HepG2 (cell line): Measurements from ENCODE around the gene SAMD4B. TPM values are rescaled to one million over a fixed set of nuclear protein-coding genes. Genes with fewer than 3 reads are reported as not detected.

Experiments
- BRF2 ChIP-seq: sonication (generic); formaldehyde crosslinking; IDR thresholded peaks from 2 replicates; pipeline ENCODE4 v1.8.1; 2022; ENCODE audit warnings: mild to moderate bottlenecking, missing genetic modification reagents
- ESRRA ChIP-seq: sonication (generic); formaldehyde crosslinking; IDR thresholded peaks from 2 replicates; pipeline ENCODE4 v1.5.1; 2020; ENCODE audit warnings: mild to moderate bottlenecking, low read depth, missing genetic modification reagents
- ETV6 ChIP-seq: sonication (generic); formaldehyde crosslinking; conservative IDR thresholded peaks from 2 replicates; pipeline ENCODE4 v1.4.0; 2020; ENCODE audit warnings: missing genetic modification reagents
- GMEB2 ChIP-seq: IDR thresholded peaks from 2 replicates; pipeline ENCODE4 v1.6.1; 2016; ENCODE audit warnings: missing biosample characterization, missing genetic modification reagents, low read depth
- HCFC1 ChIP-seq: fragments of 150-350 bp; IDR thresholded peaks from 2 replicates; pipeline ENCODE4 v1.6.1; 2014; ENCODE audit warnings: low read depth, low read length
- HDAC2 ChIP-seq: sonication (generic); formaldehyde crosslinking; IDR thresholded peaks from 2 replicates; pipeline ENCODE4 v1.4.0; 2020; ENCODE audit warnings: missing genetic modification reagents
- HDAC6 ChIP-seq: fragments of 200-600 bp; sonication (generic); IDR thresholded peaks from 2 replicates; pipeline ENCODE4 v1.7.0; 2017; ENCODE audit warnings: mild to moderate bottlenecking, antibody characterized with exemption, low read length, low read depth
- HNF4G ChIP-seq, 2 experiments: sonication (generic) in 1 of 2; formaldehyde crosslinking in 1 of 2; IDR thresholded peaks; 2 replicates each; pipeline versions ENCODE4 v1.4.0 to v1.6.1; 2011 to 2020; ENCODE audit warnings: borderline replicate concordance in 2 of 2, low read depth in 2 of 2, mild to moderate bottlenecking in 2 of 2, low read length in 1 of 2, missing genetic modification reagents in 1 of 2, moderate library complexity in 1 of 2
- IRF2 ChIP-seq: IDR thresholded peaks from 2 replicates; pipeline ENCODE4 v1.6.1; 2018; ENCODE audit warnings: missing genetic modification reagents, missing compliant biosample characterization
- ISX ChIP-seq: sonication (generic); formaldehyde crosslinking; conservative IDR thresholded peaks from 2 replicates; pipeline ENCODE4 v1.5.0; 2020; ENCODE audit warnings: missing genetic modification reagents
- MTA1 ChIP-seq: sonication (generic); formaldehyde crosslinking; IDR thresholded peaks from 2 replicates; pipeline ENCODE4 v1.4.0; 2020; ENCODE audit warnings: missing genetic modification reagents, mild to moderate bottlenecking, borderline replicate concordance
- PHF20 ChIP-seq: sonication (generic); formaldehyde crosslinking; IDR thresholded peaks from 2 replicates; pipeline ENCODE4 v1.5.0; 2020; ENCODE audit warnings: mild to moderate bottlenecking, missing genetic modification reagents
- PHF8 ChIP-seq: sonication (generic); formaldehyde crosslinking; IDR thresholded peaks from 2 replicates; pipeline ENCODE4 v1.5.0; 2020; ENCODE audit warnings: missing genetic modification reagents
- PRDM10 ChIP-seq: sonication (generic); formaldehyde crosslinking; IDR thresholded peaks from 2 replicates; pipeline ENCODE4 v1.4.0; 2020; ENCODE audit warnings: low read depth, missing genetic modification reagents
- SATB2 ChIP-seq: sonication (generic); formaldehyde crosslinking; IDR thresholded peaks from 2 replicates; pipeline ENCODE4 v1.5.0; 2020; ENCODE audit warnings: missing genetic modification reagents
- SNAPC2 ChIP-seq: sonication (generic); formaldehyde crosslinking; IDR thresholded peaks from 2 replicates; pipeline ENCODE4 v1.8.1; 2022; ENCODE audit warnings: mild to moderate bottlenecking, missing genetic modification reagents
- SPEN ChIP-seq: sonication (generic); formaldehyde crosslinking; IDR thresholded peaks from 2 replicates; pipeline ENCODE4 v1.5.1; 2020; ENCODE audit warnings: low read depth, mild to moderate bottlenecking, missing genetic modification reagents
- STAG1 ChIP-seq: sonication (generic); formaldehyde crosslinking; IDR thresholded peaks from 2 replicates; pipeline ENCODE4 v1.4.0; 2020; ENCODE audit warnings: missing genetic modification reagents
- ZNF550 ChIP-seq: sonication (generic); formaldehyde crosslinking; IDR thresholded peaks from 2 replicates; pipeline ENCODE4 v1.4.0; 2020; ENCODE audit warnings: mild to moderate bottlenecking, missing genetic modification reagents, borderline replicate concordance
- ZNF788 ChIP-seq: sonication (generic); formaldehyde crosslinking; IDR thresholded peaks from 2 replicates; pipeline ENCODE4 v1.5.0; 2020; ENCODE audit warnings: mild to moderate bottlenecking, missing genetic modification reagents, borderline replicate concordance
- ZSCAN31 ChIP-seq: sonication (generic); formaldehyde crosslinking; IDR thresholded peaks from 2 replicates; pipeline ENCODE4 v1.5.0; 2020; ENCODE audit warnings: low read depth, mild to moderate bottlenecking, missing genetic modification reagents
- ZSCAN5A ChIP-seq: sonication (generic); formaldehyde crosslinking; IDR thresholded peaks from 2 replicates; pipeline ENCODE4 v1.8.0; 2022; ENCODE audit warnings: mild to moderate bottlenecking, missing genetic modification reagents, borderline replicate concordance
- polyA plus RNA-seq, 8 experiments: library from polyadenylated mRNA; depleted of rRNA in 3 of 8; stranded (reverse) in 7 of 8; unstranded in 1 of 8; fragments of >200 nt; fragmentation: Illumina TruSeq in 4 of 8; extraction: Trizol in 4 of 8; gene quantifications; 2 replicates each; pipeline versions ENCODE4 v1.2.1 to v1.2.3, GENCODE V29; 2011 to 2016; ENCODE audit warnings: low read depth in 4 of 8, missing spikeins in 1 of 8, mixed read lengths in 1 of 8; ENCODE audit not compliant: insufficient read depth in 1 of 8
- total RNA-seq, 5 experiments: library from RNA; depleted of rRNA; stranded (reverse); fragments of >200 nt; fragmentation: Illumina TruSeq; extraction: Trizol; gene quantifications; 2 replicates each; pipeline ENCODE4 v1.2.3, GENCODE V29; 2016; ENCODE audit warnings: low read depth in 1 of 5

Gene SAMD4B
- total and polyA plus RNA-seq, 2 of the 13 experiments (the other 11 are each of a cell fraction or from before 2014, with no cell fraction given), result 26.0 to 31.8 TPM

- TF ChIP-seq ZSCAN5A (CRISPR knock-in tag), result no peak
- no peak for TF ChIP-seq SNAPC2 (CRISPR knock-in tag)
- peak; percentile 78 for TF ChIP-seq HCFC1
- TF ChIP-seq SPEN (CRISPR knock-in tag), result peak; percentile 74
- TF ChIP-seq GMEB2 (CRISPR knock-in tag), result no peak
- no peak for TF ChIP-seq HNF4G (IDR thresholded peaks at IDR 0.05; ENCODE audit: borderline replicate concordance, low read depth, low read length)
- 0 out of 2 replicates have a peak, but pooled peaks have one; percentile 34 for TF ChIP-seq HNF4G (CRISPR knock-in tag; IDR thresholded peaks at IDR 0.05; ENCODE audit: borderline replicate concordance, low read depth)
- peak; percentile 83 for TF ChIP-seq ZSCAN31 (CRISPR knock-in tag)
- TF ChIP-seq ESRRA, result 0 out of 2 replicates have a peak, but pooled peaks have one; percentile 17
- TF ChIP-seq HDAC6, result no peak
- TF ChIP-seq IRF2, result peak; percentile 67; the same call in 1 of the 2 replicates
- no peak for TF ChIP-seq BRF2
- TF ChIP-seq ZNF550 (CRISPR knock-in tag), result peak; percentile 59; the same call in 1 of the 2 replicates
- 0 out of 2 replicates have a peak, but pooled peaks have one; percentile 24 for TF ChIP-seq SATB2 (CRISPR knock-in tag)
- TF ChIP-seq ETV6 (CRISPR knock-in tag), result no peak; the same call in 1 of the 2 replicates
- no peak for TF ChIP-seq ISX (CRISPR knock-in tag)
- peak; percentile 46; the same call in 1 of the 2 replicates for TF ChIP-seq HDAC2 (CRISPR knock-in tag)
- peak; percentile 90; the same call in 1 of the 2 replicates for TF ChIP-seq MTA1 (CRISPR knock-in tag)
- TF ChIP-seq STAG1 (CRISPR knock-in tag), result 0 out of 2 replicates have a peak, but pooled peaks have one; percentile 8
- TF ChIP-seq PHF20 (CRISPR knock-in tag), result peak; percentile 68
- peak; percentile 84 for TF ChIP-seq PHF8 (CRISPR knock-in tag)
- TF ChIP-seq PRDM10 (CRISPR knock-in tag), result 0 out of 2 replicates have a peak, but pooled peaks have one; percentile 43
- peak; percentile 93 for TF ChIP-seq ZNF788
Observed at GRCh38 chr19:39390751-39391437, 48.7 kb downstream of the SAMD4B start, which contains the start of the genes MED29 and PAF1 (continued).
